WTC11 (cell line): ENCODE measurements around the gene MUC6.

Experiments
- CREM ChIP-seq: sonication (generic); formaldehyde crosslinking; IDR thresholded peaks from 2 replicates; pipeline ENCODE4 v1.8.1; 2022; ENCODE audit warnings: mild to moderate bottlenecking, missing genetic modification reagents, moderate library complexity
- NFYB ChIP-seq: sonication (generic); formaldehyde crosslinking; conservative IDR thresholded peaks from 2 replicates; pipeline ENCODE4 v1.8.0; 2022; ENCODE audit warnings: low read depth, missing genetic modification reagents
- TF ChIP-seq, protein P1 (sequence below): sonication (generic); formaldehyde crosslinking; IDR thresholded peaks from 2 replicates; pipeline ENCODE4 v1.8.1; 2023; ENCODE audit warnings: mild to moderate bottlenecking, missing genetic modification reagents, moderate library complexity

DNA sequence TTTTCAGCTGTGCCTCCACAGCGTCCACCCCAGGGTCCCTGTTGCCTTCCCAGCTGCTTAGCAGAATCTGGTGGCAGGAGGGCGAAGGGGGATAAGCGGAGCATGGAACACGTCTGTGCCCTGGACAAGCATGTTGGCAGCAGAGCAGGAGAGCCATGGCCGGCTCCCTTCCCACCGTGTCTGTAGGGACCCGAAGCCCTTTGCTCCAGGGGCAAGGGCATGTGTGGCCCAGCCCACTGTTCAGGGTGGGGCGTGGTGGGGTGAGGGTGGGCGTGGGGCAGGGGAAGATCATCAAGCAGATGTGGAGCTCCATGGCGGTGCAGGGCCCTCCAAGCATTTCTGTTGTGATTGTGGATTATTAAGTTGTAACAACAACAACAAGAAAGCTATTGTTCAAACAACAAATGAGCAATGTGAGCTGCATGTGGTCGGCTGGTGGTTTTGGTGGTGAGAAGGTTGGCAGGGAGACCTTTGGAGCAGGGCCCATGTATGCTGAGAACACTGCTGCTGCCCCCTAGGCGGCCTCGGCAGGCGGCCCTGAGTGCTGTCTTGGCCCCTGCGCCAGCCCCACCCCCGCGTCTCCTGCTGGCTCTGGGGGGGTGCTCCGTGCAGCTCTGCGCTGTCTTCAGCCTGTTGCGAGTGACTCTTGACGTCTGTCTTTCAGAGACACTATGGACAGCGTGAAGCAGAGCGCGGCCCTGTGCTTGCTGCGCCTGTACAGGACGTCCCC is 59.9 kb downstream of the MUC6 start:
- TF ChIP-seq, protein P1, sequence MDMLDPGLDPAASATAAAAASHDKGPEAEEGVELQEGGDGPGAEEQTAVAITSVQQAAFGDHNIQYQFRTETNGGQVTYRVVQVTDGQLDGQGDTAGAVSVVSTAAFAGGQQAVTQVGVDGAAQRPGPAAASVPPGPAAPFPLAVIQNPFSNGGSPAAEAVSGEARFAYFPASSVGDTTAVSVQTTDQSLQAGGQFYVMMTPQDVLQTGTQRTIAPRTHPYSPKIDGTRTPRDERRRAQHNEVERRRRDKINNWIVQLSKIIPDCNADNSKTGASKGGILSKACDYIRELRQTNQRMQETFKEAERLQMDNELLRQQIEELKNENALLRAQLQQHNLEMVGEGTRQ (CRISPR knock-in tag), result no peak
- no peak for TF ChIP-seq CREM (CRISPR knock-in tag)
- no peak for TF ChIP-seq NFYB (CRISPR knock-in tag)
